UCSD-AML1 (cell line): ENCODE measurements around the gene MYO1H.
"Not testable (repeated sequence)": the region's sequence is repeated elsewhere in the genome, so short reads cannot be mapped to it uniquely, and the experiment has no call there.

Experiments used
- DNase-seq: peaks from one replicate; lab custom pipeline; 2025; ENCODE audit not compliant: unreplicated experiment; lab: John Stamatoyannopoulos, UW

Gene MYO1H

DNA sequence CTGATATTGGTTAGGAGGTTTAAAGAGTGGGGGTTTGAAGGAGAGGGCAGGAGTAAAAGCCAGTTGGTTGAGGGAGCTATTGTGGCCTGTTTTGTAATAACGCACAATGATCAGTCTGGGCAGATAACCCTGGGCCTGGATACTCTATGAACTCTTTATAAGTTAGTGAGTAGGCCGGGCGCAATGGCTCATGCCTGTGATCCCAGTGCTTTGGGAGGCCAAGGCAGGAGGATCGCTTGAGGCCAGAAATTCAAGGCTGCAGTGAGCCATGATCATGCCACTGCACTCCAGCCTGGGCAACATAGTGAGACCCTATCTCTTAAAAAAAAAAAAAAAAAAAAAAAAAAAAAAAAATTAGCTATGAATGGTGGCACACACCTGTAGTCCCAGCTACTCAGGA is 58.4 kb downstream of the MYO1H start:
- not testable (repeated sequence) for DNase-seq

DNA sequence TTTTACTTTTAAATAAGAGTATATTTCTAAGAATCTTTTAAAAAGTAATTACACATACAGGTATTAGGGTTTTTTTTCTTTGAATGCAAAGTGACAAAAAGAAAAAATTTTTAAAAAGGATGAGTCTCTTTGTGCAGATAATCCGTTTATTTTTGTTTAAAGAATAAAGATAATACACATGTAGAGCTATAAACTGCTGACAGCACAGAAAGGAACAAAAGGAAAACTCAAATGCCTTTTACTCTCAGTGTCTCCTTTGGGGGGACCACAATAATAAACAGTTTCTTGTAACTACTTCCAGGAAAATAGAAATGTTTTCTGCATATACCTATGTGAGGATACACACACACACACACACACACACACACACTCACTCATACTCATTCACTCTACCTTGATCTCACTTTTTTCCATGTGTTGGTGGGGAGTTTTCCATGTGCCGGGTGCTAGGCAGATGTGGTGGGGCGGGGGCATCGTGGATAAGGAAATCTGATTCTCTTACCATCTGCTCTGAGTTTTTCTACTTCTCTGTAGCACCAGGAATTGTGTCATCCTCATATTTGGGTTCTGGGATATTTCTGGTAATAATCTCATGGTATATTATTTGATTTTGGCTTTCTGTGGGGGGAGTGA is 71.3 kb downstream of the MYO1H start:
- no peak for DNase-seq

DNA sequence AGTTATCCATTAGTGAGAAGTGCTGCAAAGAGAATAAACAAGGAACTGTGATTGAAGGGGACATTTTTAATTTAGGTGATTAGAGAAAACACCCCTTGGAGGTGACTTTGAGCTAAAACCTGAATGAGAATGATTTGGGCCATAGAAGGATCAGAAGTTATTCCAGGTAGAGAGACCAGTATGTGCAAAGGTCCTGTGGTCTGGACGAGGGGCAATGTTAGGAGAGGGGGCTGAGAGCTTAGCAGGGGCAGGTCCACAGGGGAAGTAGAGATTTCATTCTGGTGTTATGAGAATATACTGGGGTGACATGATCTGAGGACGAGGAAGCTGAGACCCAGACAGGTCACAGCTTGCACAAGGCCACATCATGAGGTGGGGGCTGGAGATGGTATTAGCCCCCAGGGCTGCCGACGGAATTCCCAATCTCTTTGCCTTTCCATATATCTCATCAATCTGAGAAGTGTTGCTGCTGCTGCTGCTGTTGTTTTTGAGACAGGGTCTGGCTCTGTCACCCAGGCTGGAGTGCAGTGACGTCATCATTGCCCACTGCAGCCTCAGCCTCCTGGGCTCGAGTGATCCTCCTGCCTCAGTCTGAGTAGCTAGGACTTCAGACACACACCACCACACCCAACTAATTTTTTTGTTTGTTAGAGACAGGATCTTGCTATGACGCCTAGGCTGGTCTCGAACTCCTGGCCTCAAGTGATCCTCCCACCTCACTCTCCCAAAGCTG is 73.8 kb downstream of the MYO1H start:
- DNase-seq = no peak

GRCh38 chr12:109422251-109422650 is 74.6 kb downstream of the MYO1H start:
- no peak for DNase-seq

- no peak for DNase-seq
These were observed 75.7 kb downstream of the MYO1H start for GRCh38 chr12:109423392-109423791.

- peak; percentile 77 for DNase-seq
These were observed 80.4 kb downstream of the MYO1H start for GRCh38 chr12:109428037-109428629.

- not testable (repeated sequence) for DNase-seq
These were observed 81.1 kb downstream of the MYO1H start for GRCh38 chr12:109428804-109429203.

GRCh38 chr12:109430244-109430643 is 82.5 kb downstream of the MYO1H start:
- no peak for DNase-seq

DNA sequence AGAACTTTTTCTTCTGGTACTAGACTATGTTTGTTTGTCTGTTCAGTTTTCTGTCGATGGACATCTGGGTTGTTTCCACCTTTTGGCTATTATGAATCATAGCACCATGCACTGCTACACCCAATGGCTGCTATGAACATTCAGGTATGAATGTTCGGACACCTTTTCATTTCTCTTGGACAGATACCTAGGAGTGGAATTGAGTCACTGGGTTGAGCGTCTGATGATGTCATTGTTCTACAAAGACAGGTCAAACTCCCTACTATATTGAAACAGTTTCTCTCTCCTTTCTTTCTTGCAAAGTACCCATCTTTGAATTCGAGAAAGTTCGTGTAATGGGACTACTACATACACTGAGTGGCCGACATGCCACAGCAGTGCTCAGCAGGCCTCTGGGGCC is 84.7 kb downstream of the MYO1H start:
- no peak for DNase-seq

DNA sequence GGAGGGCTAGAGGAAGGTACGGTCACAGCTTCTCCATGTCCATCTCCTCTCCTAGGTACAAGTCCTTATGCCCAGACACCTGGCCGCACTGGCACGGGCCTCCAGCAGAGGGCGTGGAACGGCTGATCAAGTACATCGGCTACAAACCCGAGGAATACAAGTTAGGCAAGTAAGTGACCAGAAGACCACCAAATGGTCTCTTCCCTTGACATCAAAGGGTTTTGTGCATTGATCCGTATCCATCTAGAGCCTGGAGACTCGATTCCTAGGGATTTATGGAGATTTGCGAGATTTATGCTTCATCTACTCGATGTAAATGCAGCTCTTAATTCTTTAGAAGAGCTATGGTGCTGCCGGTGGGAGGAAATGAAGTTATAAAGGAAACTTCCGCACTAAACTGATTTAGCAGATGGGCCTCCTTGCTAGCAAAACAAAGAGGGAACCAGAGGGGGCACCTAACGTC is 85.2 kb downstream of the MYO1H start:
- peak; percentile 78 for DNase-seq

DNA sequence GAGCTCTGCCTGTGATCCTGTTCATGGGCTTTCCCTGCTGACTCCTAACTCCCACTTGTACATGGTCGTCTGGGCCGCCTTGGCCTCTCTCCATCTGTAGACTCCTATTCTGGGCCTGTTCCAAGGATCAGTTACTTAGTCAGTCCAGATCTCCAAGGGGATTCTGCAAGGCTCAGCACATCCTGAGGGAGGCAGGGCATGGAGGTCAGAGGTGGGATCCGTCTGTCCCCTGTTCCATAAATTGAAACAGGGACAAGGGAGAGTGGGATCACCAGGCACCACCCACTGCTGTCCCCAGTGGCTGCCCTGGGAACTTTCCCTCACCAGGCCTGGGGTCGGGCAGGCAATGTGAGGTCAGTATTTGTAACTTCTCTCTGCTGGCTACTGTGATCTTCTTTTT is 85.9 kb downstream of the MYO1H start:
- no peak for DNase-seq

GRCh38 chr12:109434582-109434981 is 86.9 kb downstream of the MYO1H start:
- DNase-seq = no peak

- DNase-seq = no peak
These were observed 87.9 kb downstream of the MYO1H start for GRCh38 chr12:109435428-109436187.

- DNase-seq = no peak
These were observed 88.5 kb downstream of the MYO1H start for GRCh38 chr12:109436188-109436560.

DNA sequence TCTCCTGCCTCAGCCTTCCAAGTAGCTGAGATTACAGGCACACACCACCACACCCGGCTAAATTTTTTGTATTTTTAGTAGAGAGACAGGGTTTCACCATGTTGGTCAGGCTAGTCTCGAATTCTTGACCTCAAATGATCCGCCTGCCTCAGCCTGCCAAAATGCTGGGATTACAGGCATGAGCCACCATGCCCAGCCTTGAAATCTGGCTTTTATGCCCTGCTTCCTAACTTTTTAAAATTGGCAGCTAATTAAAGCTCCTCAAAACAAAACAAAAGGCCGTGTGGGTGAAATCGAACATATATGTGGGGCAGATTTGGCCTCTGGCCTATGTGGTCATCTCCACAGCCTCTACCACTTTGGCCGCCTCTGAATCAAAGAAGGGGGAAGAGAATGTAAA is 91.5 kb downstream of the MYO1H start:
- DNase-seq = no peak

DNA sequence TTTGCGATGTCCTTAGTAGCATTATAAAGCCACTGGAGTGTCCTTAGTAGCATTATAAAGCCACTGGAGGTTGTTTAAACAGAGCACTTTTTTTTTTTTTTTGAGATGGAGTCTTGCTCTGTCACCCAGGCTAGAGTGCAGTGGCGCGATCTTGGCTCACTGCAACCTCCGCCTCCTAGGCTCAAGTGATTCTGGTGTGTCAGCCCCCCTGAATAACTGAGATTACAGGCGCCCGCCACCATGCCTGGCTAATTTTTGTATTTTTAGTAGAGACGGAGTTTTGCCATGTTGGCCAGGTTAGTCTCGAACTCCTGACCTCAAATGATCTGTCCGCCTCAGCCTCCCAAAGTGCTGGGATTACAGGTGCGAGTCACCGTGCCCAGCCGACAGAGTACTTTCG is 92.3 kb downstream of the MYO1H start:
- not testable (repeated sequence) for DNase-seq

DNA sequence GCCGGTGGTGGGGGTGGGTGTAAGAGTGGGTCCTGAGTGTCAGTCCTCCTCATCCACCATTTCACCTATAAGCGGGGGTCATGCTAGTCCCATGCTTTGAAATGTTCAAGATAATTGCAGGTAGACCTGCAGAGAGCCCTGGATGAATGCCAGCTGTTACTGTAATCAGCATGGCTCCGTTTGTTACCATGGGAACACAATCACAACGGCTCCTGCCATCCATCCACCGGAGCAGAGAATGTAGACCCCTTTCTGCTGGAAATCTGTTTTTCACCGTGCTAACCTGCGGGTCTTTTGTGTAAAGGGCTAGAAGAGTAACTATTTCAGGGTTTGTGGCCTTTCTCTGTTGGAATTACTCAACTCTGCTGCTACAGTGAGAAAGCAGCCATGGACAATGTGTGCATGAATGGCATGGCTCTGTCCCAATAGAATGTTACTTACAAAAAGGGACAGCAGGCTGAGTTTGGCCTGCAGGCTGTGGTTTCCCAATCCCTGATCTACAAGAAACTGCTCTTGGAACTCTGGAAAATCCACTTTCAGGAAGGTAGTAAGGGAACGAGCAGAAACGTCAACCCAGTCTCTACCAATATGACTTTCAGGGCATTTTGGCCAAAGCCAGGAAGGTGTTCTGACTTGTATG is 93.3 kb downstream of the MYO1H start:
- no peak for DNase-seq

DNA sequence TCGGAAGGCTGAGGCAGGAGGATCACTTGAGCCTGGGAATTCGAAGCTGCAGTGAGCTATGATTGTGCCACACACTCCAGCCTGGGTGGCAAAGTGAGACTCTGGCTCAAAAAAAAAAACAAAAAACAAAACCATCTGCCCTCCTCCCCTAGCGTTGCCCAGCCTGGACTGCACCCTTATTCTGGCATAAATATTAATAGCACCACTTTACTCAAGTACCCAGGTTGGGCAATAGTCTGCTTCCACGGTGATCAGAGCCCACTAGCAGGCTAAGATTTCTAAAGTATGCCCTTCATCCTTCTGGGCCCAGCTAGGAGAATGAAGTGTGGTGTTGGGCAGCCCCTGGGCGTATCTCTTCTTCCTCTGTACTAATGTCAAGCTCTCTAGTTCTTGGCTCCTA is 96.1 kb downstream of the MYO1H start:
- no peak for DNase-seq

- no peak for DNase-seq
These were observed 96.6 kb downstream of the MYO1H start for GRCh38 chr12:109444259-109444658.

- DNase-seq = no peak
These were observed 97.5 kb downstream of the MYO1H start for GRCh38 chr12:109445191-109445609.

GRCh38 chr12:109446869-109447268 is 99.2 kb downstream of the MYO1H start:
- no peak for DNase-seq
